PC-9 (cell line): ENCODE data around the gene NPTN.

Experiments
- CTCF ChIP-seq: fragments of 200-600 bp; sonication (generic); conservative IDR thresholded peaks from 2 replicates; pipeline ENCODE4 v1.6.1; 2017; ENCODE audit warnings: mixed run types, antibody characterized with exemption, mild to moderate bottlenecking, moderate library complexity
- EZH2 ChIP-seq: fragments of 200-600 bp; sonication (generic); IDR thresholded peaks from 2 replicates; pipeline ENCODE4 v1.8.0; 2017; ENCODE audit warnings: antibody characterized with exemption, low read depth

DNA sequence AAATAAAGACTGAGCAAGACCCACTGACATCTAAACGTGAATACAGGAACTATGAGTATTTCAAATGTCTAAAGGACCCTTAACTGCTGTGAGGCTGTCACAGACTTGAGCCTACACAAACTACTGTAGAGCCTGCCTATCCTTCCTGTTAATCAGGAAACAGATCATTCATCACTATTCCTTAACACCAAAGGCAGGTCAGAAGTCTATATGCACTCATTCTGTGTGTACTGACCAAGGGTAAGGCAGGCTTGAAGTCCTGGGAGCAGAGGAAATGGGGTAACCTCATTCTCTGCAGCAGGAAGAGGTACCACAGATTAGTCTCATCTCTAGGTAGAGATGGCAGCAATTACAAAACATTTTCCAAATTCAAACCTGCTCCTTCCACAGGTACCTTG lies 30.7 kb downstream of the NPTN start:
- TF ChIP-seq CTCF (no peak), EZH2 (no peak)
